Vagina (tissue), 2 donors: Measurements from ENCODE around the gene HTRA3.

Experiments
- POLR2A ChIP-seq, 2 donors: fragments of 450-650 bp; IDR thresholded peaks; one replicate each; pipeline ENCODE4 v1.6.1; 2017; ENCODE audit warnings: antibody characterized with exemption in 2 of 2, mild to moderate bottlenecking in 2 of 2, moderate library complexity in 2 of 2
- TF ChIP-seq, protein P1 (sequence below), 3 experiments: fragments of 450-650 bp in 2 of 3; fragments of 200-600 bp in 1 of 3; sonication (generic) in 1 of 3; IDR thresholded peaks; one replicate each; pipeline ENCODE4 v1.5.1; 2017 to 2019; ENCODE audit warnings: antibody characterized with exemption in 3 of 3, mild to moderate bottlenecking in 2 of 3, moderate library complexity in 2 of 3

DNA sequence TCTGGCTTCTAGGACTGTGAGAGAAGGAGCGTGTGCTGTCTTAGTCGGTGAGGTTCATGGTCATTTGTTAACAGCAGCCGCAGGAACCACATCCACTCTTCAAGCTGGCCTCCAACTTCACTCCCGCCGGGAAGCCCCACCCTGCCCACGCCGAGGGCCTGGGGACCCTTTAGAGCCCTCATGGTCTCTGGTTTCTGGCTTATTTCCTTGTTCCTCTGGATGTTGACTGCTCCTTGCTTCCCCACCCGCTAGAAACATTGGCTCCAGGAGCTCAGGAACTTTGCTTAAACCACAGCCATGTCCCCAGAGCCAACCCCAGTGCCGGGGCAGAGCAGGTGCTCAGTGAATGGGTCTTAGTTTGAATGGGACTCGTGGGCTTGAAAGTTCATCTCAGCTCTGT, 40.8 kb downstream of the HTRA3 start:
- TF ChIP-seq, protein P1, sequence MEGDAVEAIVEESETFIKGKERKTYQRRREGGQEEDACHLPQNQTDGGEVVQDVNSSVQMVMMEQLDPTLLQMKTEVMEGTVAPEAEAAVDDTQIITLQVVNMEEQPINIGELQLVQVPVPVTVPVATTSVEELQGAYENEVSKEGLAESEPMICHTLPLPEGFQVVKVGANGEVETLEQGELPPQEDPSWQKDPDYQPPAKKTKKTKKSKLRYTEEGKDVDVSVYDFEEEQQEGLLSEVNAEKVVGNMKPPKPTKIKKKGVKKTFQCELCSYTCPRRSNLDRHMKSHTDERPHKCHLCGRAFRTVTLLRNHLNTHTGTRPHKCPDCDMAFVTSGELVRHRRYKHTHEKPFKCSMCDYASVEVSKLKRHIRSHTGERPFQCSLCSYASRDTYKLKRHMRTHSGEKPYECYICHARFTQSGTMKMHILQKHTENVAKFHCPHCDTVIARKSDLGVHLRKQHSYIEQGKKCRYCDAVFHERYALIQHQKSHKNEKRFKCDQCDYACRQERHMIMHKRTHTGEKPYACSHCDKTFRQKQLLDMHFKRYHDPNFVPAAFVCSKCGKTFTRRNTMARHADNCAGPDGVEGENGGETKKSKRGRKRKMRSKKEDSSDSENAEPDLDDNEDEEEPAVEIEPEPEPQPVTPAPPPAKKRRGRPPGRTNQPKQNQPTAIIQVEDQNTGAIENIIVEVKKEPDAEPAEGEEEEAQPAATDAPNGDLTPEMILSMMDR (IDR thresholded peaks at IDR 0.05) = no peak
- TF ChIP-seq POLR2A (IDR thresholded peaks at IDR 0.05) = no peak
